Left colon (tissue), 2 donors: Measurements from ENCODE around the gene SLC9C1. TPM values are rescaled to one million over a fixed set of nuclear protein-coding genes. Genes with fewer than 3 reads are reported as not detected.

Experiments
- ATAC-seq: fragments of 200-7000 bp; cut with Tn5 transposase; one replicate; pipeline ENCODE4 v1.9.1; 2020; ENCODE audit warnings: mild to moderate bottlenecking, moderate library complexity
- DNase-seq, 2 donors: peaks; one replicate each; pipeline ENCODE4 v3.0.0-alpha.2; 2020
- intact Hi-C, 2 donors: fragments of 100-400 bp; cut with DNase I in 1 of 2; cut with micrococcal nuclease in 1 of 2; formaldehyde crosslinking; loops; one replicate each; pipeline versions ENCODE4 v1.11.2 to v1.14.0; 2022; cut with DNase I, micrococcal nuclease
- microRNA-seq, 2 donors: library from miRNA; unstranded; fragments of <30 nt; microRNA quantifications; one replicate each; pipeline versions ENCODE4 v1.1.0 to v1.2.0, GENCODE V29; 2020
- total RNA-seq, 2 donors: library from RNA; stranded (reverse); fragmentation: NEBNext Ultra II Directional; extraction: Animal tissue kit (Norgen Biotek cat#: 25700); gene quantifications; one replicate each; pipeline ENCODE4 v1.2.1, GENCODE V29; 2021
- donor health status: DM: no; HTN: no; CAD: no.
- donor health status: DM: yes; HTN: yes; CAD: no.

Gene SLC9C1
- total RNA-seq, 2 donors from 2014 or later: 0.43 to 0.45 TPM

- peak; percentile 54 for ATAC-seq
- intact Hi-C loops: no loop called here
- no peak for DNase-seq
Measured at GRCh38 chr3:112092496-112093179, 201.4 kb downstream of the SLC9C1 start.

GRCh38 chr3:112090887-112091586 lies 203.0 kb downstream of the SLC9C1 start:
- intact Hi-C loops: no loop called here
- peak; percentile 44 for ATAC-seq

More at GRCh38 chr3:112090887-112091586, 203.0 kb downstream of the SLC9C1 start:
- DNase-seq: peak in 1 of 2 donors; percentile 49

Small RNA genes within 50 kb of the gene (microRNA-seq; reads per million reads assigned to microRNA genes)
- gene MIR567: 0 reads per million in 2 donors

Other genes starting within 250 kb of the SLC9C1 start
- 10 to 100 TPM; 35.7 to 35.8 TPM for gene C3orf52, start 207.8 kb downstream of the SLC9C1 start, total RNA-seq
- under 1 TPM in 1 of 2 donors, not detected in 1; 0.50 TPM for gene GCSAM, start 161.0 kb downstream of the SLC9C1 start, total RNA-seq
- gene CD200, start 38.9 kb upstream of the SLC9C1 start, total RNA-seq: 1 to 10 TPM; 4.6 to 4.9 TPM
- gene BTLA, start 205.3 kb upstream of the SLC9C1 start, total RNA-seq: 1 to 10 TPM in 1 of 2 donors, under 1 TPM in 1; 0.27 to 1.2 TPM